ENCODE measurements around the gene CASD1.

GRCh38 chr7:94580601-94581000 is 71.0 kb downstream of the CASD1 start:
- TF ChIP-seq, protein P1, sequence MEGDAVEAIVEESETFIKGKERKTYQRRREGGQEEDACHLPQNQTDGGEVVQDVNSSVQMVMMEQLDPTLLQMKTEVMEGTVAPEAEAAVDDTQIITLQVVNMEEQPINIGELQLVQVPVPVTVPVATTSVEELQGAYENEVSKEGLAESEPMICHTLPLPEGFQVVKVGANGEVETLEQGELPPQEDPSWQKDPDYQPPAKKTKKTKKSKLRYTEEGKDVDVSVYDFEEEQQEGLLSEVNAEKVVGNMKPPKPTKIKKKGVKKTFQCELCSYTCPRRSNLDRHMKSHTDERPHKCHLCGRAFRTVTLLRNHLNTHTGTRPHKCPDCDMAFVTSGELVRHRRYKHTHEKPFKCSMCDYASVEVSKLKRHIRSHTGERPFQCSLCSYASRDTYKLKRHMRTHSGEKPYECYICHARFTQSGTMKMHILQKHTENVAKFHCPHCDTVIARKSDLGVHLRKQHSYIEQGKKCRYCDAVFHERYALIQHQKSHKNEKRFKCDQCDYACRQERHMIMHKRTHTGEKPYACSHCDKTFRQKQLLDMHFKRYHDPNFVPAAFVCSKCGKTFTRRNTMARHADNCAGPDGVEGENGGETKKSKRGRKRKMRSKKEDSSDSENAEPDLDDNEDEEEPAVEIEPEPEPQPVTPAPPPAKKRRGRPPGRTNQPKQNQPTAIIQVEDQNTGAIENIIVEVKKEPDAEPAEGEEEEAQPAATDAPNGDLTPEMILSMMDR (IDR thresholded peaks at IDR 0.05), result no peak
- no peak for TF ChIP-seq POLR2A (IDR thresholded peaks at IDR 0.05)

Measured in Peyer's patch (tissue), 4 donors.